HG02610 (cell line): Measurements from ENCODE around the gene CSAG2.
"Not testable (repeated sequence)": the region's sequence is repeated elsewhere in the genome, so short reads cannot be mapped to it uniquely, and the experiment has no call there.

Experiments
- ATAC-seq: cut with Tn5 transposase; IDR thresholded peaks from one replicate; pipeline ENCODE4 v1.9.1; 2021; ENCODE audit warnings: mild to moderate bottlenecking, moderate library complexity; ENCODE audit not compliant: unreplicated experiment

The CSAG2 gene, protein sequence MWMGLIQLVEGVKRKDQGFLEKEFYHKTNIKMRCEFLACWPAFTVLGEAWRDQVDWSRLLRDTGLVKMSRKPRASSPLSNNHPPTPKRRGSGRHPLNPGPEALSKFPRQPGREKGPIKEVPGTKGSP

DNA sequence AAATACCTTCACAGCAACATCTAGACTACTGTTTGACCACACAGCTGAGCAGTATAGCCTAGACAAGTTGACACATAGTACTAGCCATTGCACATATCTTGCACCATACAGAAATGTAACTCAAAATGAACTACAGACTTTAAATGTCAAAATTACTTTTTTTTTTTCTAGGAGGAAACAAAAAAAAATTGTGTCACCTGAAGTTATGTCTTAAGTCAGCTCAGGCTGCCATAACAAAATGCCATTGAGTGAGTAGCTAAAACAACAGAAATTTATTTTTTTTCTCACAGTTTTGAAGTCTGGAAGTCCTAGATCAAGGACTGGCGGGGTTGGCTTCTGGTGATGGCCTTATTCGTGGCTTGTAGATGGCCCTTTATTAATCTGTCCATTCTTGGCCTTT lies at the start of gene CSAG2:
Gene CSAG2, minus strand, starts transcription at position 101 of the 400 bp plus-strand sequence. CDS start 161 bp downstream, outside the sequence.
- ATAC-seq, result not testable (repeated sequence)

DNA sequence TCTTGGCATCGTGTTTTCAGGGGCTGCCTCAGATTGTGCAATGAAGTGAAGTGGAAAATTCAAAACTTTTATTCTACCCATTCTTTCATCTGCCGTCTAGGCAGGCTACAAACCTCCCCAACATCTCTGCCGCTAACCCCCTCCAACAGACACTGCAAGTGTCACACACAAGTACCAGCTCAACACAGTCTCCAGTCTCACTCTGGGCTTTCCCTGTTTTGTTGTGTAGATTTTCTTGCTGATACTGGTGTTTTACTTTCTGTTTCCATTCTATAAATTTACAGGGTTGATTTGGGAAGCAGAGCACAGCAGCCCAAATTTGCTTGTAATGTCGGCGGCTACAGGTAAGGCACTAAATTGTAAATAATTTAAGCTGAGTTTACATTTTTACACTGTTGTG lies 45.8 kb upstream of the CSAG2 start:
- not testable (repeated sequence) for ATAC-seq

DNA sequence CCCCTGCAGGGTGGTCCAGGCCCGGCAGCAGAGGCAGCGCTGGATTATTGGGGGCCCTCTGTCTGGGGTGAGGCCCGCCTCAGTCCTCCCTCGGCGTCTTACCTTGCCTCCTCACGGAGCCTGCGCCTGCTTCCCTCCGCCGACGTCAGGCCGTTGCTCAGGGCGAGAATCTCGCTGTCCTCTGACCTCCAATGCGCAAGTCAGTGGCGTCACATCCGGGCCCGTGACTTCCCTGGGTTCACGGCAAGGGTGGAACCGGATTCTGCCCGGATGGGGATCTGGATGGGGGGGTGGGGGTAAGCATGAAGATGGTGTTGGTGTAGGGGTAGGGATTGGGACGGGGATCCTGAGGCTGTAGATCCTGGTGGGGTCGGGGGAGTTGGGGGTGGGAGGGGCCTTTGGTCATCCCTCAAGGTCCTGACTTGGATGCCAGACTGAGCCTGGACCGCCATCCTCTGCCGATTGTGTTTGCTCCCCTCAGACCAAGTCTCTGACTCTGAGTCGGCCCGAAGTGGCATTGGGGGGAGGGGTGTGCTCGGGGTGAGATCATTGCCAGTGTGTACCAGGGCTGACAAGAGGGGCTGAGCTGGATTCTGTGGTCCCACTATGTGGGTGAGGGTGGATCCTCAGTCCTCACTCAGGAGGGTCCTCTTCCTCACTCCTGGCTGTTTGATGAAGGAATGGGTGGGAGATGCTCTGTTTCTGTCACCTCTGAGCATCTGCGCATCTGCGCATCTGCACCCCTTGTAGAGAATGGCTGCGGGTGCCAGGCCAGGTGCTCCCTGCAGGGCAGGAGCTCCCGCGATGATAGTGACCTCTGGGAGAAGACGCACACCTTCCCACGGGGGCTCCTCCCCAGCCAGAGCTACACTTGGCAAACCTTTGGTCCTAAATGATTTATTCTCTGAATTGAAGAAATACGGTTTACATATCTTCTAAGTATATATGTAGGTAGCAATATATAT lies 44.9 kb upstream of the CSAG2 start, which contains the start of gene MAGEA2:
Gene MAGEA2, minus strand, starts transcription at position 157 of the 965 bp plus-strand sequence. CDS start 2,479 bp downstream, outside the sequence.
- ATAC-seq, result not testable (repeated sequence)

DNA sequence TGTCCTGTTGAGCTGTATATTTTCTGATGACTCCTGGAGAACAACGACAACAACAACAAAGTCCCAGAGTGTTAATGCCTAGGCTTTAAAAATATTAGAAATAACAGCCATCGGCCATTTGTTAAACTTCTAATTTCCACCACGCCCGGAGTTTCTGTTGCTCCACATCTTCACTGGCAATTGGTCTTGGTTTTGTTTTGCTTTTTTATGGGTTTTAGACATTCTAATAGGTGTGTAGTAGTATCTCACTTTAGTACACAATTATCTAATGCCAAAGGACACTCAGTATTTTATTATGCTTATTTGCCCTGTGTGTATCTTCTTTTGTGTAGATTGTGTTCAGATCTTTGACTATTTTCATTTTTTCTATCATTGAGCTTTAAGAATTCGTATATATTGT lies 29.5 kb upstream of the CSAG2 start:
- no peak for ATAC-seq

DNA sequence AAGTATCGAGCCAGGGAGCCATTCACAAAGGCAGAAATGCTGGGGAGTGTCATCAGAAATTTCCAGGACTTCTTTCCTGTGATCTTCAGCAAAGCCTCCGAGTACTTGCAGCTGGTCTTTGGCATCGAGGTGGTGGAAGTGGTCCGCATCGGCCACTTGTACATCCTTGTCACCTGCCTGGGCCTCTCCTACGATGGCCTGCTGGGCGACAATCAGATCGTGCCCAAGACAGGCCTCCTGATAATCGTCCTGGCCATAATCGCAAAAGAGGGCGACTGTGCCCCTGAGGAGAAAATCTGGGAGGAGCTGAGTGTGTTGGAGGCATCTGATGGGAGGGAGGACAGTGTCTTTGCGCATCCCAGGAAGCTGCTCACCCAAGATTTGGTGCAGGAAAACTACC lies 27.5 kb upstream of the CSAG2 start:
- not testable (repeated sequence) for ATAC-seq

DNA sequence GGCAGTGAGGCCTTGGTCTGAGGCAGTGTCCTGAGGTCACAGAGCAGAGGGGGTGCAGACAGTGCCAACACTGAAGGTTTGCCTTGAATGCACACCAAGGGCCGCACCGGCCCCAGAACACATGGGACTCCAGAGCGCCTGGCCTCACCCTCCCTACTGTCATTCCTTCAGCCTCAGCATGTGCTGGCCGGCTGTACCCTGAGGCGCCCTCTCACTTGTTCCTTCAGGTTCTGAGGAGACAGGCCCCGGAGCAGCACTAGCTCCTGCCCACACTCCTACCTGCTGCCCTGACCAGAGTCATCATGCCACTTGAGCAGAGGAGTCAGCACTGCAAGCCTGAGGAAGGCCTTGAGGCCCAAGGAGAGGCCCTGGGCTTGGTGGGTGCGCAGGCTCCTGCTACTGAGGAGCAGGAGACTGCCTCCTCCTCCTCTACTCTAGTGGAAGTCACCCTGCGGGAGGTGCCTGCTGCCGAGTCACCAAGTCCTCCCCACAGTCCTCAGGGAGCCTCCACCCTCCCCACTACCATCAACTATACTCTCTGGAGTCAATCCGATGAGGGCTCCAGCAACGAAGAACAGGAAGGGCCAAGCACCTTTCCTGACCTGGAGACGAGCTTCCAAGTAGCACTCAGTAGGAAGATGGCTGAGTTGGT lies 26.9 kb upstream of the CSAG2 start:
- no peak for ATAC-seq

DNA sequence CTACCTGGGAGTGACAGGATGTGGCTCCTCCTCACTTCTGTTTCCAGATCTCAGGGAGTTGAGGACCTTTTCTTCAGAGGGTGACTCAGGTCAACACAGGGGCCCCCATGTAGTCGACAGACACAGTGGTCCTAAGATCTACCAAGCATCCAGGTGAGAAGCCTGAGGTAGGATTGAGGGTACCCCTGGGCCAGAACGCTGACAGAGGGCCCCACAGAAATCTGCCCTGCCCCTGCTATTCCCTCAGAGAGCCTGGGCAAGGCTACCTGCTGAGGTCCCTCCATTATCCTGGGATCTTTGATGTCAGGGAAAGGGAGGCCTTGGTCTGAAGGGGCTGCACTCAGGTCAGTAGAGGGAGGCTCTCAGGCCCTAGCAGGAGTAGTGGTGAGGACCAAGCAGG lies 26.0 kb upstream of the CSAG2 start:
- no peak for ATAC-seq

DNA sequence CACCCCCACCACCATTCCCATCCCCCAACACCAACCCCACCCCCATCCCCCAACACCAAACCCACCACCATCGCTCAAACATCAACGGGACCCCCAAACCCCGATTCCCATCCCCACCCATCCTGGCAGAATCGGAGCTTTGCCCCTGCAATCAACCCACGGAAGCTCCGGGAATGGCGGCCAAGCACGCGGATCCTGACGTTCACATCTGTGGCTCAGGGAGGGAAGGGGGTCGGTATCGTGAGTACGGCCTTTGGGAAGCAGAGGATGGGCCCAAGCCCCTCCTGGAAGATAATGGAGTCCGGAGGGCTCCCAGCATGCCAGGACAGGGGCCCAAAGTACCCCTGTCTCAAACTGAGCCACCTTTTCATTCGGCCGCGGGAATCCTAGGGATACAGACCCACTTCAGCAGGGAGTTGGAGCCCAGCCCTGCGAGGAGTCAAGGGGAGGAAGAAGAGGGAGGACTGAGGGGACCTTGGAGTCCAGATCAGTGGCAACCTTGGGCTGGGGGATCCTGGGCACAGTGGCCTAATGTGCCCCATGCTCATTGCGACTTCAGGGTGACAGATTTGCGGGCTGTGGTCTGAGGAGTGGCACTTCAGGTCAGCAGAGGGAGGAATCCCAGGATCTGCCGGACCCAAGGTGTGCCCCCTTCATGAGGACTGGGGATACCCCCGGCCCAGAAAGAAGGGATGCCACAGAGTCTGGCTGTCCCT lies 25.2 kb upstream of the CSAG2 start:
- not testable (repeated sequence) for ATAC-seq

DNA sequence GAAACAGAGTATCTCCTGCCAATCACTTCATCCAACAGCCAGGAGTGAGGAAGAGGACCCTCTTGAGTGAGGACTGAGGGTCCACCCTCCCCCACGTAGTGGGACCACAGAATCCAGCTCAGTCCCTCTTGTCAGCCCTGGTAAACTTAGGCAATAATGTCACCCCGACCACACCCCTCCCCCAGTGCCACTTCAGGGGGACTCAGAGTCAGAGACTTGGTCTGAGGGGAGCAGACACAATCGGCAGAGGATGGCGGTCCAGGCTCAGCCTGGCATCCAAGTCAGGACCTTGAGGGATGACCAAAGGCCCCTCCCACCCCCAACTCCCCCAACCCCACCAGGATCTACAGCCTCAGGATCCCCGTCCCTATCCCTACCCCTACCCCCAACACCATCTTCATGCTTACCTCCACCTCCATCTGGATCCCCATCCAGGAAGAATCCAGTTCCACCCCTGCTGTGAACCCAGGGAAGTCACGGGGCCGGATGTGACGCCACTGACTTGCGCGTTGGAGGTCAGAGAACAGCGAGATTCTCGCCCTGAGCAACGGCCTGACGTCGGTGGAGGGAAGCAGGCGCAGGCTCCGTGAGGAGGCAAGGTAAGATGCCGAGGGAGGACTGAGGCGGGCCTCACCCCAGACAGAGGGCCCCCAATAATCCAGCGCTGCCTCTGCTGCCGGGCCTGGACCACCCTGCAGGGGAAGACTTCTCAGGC lies 24.3 kb upstream of the CSAG2 start, which contains the start of the genes CSAG1 and MAGEA12:
Gene CSAG1, minus strand, starts transcription at position 461 of the 715 bp plus-strand sequence. CDS start 1,261 bp downstream, outside the sequence.
Gene MAGEA12, plus strand, starts transcription at position 497 of the 715 bp plus-strand sequence. CDS start 2,405 bp downstream, outside the sequence.
- ATAC-seq, result no peak

DNA sequence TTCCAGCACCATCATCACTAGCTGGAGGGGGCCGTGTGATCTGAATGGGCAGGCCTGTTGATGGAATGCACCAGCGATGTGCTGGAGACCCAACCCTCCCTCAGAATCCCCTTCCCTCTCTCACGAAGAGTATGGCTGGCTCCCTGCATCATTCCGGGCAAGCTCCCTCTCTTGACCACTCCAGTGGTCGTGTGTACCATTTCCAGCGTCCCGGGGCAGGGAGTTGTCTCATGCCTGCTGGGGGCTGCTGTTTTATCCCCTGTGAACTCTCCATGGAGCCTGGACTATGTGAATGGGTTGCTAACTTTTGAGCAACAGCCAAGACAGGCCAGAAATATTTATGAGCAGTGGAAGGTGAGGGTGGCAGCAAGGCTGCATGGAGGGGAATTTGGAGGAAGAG lies 16.3 kb upstream of the CSAG2 start:
- ATAC-seq, result no peak

DNA sequence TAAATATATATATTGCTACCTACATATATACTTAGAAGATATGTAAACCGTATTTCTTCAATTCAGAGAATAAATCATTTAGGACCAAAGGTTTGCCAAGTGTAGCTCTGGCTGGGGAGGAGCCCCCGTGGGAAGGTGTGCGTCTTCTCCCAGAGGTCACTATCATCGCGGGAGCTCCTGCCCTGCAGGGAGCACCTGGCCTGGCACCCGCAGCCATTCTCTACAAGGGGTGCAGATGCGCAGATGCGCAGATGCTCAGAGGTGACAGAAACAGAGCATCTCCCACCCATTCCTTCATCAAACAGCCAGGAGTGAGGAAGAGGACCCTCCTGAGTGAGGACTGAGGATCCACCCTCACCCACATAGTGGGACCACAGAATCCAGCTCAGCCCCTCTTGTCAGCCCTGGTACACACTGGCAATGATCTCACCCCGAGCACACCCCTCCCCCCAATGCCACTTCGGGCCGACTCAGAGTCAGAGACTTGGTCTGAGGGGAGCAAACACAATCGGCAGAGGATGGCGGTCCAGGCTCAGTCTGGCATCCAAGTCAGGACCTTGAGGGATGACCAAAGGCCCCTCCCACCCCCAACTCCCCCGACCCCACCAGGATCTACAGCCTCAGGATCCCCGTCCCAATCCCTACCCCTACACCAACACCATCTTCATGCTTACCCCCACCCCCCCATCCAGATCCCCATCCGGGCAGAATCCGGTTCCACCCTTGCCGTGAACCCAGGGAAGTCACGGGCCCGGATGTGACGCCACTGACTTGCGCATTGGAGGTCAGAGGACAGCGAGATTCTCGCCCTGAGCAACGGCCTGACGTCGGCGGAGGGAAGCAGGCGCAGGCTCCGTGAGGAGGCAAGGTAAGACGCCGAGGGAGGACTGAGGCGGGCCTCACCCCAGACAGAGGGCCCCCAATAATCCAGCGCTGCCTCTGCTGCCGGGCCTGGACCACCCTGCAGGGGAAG lies 5.0 kb upstream of the CSAG2 start, which contains the start of gene MAGEA2B:
Gene MAGEA2B, plus strand, starts transcription at position 814 of the 973 bp plus-strand sequence. CDS start 2,479 bp downstream, outside the sequence.
- not testable (repeated sequence) for ATAC-seq

DNA sequence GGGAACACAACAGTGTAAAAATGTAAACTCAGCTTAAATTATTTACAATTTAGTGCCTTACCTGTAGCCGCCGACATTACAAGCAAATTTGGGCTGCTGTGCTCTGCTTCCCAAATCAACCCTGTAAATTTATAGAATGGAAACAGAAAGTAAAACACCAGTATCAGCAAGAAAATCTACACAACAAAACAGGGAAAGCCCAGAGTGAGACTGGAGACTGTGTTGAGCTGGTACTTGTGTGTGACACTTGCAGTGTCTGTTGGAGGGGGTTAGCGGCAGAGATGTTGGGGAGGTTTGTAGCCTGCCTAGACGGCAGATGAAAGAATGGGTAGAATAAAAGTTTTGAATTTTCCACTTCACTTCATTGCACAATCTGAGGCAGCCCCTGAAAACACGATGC lies 4.1 kb upstream of the CSAG2 start:
- ATAC-seq, result not testable (repeated sequence)

DNA sequence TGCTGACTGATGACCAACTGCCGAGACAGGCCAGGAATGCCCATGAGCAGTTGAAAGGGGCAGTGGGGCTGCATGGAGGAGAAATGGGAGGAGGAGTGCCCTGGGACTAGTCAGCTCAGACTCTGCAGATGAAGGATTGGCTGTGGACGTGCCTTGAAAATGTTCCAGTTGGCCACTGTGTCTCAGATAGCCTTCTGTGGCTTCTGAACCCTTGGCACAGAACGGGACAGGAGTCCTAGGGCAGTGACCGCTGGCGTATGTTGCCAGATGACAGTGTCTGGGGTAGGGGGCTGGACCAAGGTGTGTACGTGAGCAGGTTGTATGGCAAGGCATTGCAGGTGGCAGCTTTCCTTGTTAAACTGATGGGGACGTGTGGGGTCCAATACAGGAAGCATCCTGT lies 2.6 kb downstream of the CSAG2 start:
- not testable (repeated sequence) for ATAC-seq

DNA sequence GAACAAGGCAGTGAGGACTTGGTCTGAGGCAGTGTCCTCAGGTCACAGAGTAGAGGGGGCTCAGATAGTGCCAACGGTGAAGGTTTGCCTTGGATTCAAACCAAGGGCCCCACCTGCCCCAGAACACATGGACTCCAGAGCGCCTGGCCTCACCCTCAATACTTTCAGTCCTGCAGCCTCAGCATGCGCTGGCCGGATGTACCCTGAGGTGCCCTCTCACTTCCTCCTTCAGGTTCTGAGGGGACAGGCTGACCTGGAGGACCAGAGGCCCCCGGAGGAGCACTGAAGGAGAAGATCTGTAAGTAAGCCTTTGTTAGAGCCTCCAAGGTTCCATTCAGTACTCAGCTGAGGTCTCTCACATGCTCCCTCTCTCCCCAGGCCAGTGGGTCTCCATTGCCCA lies 8.7 kb downstream of the CSAG2 start:
- ATAC-seq, result not testable (repeated sequence)

DNA sequence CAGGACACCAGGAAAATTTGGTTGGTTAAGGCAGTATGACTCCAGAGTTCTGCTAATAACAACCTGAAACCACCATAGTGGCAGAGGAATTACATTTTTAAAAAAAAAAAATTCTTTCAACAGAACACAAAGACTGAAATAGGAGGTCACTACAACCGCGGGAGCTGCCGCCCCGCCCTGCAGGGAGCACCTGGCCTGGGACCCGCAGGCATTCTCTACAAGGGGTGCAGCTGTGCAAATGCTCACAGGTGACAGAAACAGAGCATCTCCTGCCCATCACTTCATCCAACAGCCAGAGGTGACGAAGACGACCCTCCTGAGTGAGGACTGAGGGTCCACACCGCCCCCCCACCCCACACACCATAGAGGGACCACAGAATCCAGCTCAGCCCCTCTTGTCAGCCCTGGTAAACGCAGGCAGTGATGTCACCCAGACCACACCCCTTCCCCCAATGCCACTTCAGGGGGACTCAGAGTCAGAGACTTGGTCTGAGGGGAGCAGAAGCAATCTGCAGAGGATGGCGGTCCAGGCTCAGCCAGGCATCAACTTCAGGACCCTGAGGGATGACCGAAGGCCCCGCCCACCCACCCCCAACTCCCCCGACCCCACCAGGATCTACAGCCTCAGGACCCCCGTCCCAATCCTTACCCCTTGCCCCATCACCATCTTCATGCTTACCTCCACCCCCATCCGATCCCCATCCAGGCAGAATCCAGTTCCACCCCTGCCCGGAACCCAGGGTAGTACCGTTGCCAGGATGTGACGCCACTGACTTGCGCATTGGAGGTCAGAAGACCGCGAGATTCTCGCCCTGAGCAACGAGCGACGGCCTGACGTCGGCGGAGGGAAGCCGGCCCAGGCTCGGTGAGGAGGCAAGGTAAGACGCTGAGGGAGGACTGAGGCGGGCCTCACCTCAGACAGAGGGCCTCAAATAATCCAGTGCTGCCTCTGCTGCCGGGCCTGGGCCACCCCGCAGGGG lies 10.8 kb downstream of the CSAG2 start, which contains the start of gene MAGEA3:
Gene MAGEA3, plus strand, starts transcription at position 843 of the 980 bp plus-strand sequence. CDS start 2,039 bp downstream, outside the sequence.
- not testable (repeated sequence) for ATAC-seq

DNA sequence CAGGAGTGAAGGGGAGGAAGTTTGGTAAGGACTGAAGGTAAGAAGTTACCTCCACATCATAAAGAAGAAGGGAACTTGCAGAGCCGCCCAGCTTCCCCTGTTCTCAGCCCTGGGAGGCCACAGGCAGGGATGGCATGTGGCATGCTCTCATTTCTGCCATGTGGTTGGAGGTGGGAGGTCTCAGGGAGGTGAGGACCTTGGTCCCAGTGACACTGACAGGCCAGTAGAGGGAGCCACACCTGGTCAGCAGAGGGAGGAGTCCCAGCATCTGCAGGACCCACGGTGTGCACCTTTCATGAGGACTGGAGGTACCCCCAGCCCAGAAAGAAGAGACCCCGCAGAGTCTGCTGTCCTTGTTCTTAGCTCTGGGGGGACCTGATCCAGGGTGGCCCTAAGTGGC lies 28.1 kb downstream of the CSAG2 start:
- peak; percentile 79 for ATAC-seq

DNA sequence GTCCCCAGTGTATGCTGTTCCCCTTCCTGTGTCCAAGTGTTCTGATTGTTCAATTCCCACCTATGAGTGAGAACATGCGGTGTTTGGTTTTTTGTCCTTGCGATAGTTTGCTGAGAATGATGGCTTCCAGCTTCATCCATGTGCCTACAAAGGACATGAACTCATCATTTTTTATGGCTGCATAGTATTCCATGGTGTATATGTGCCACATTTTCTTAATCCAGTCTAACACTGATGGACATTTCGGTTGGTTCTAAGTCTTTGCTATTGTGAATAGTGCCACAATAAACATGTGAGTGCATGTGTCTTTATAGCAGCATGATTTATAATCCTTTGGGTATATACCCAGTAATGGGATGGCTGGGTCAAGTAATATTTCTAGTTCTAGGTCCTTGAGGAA lies 34.4 kb downstream of the CSAG2 start:
- ATAC-seq, result not testable (repeated sequence)
